Heart right ventricle (tissue), 16 donors: ENCODE measurements around the gene UHRF1. TPM values are rescaled to one million over a fixed set of nuclear protein-coding genes. Genes with fewer than 3 reads are reported as not detected.
A peak's percentile ranks its signal among the peaks of the same experiment; 100 is the strongest.

Source experiments
- ATAC-seq, 8 donors: fragments of 200-7000 bp; cut with Tn5 transposase; one replicate each; pipeline ENCODE4 v1.9.1; 2020; ENCODE audit warnings: mild to moderate bottlenecking in 8 of 8, moderate library complexity in 8 of 8, moderate number of reproducible peaks in 1 of 8
- DNase-seq, 2 donors: peaks; one replicate each; pipeline ENCODE4 v3.0.0-alpha.2; 2020
- H3K27ac ChIP-seq, 10 donors: fragments of 200-600 bp; sonication (generic) in 2 of 10; one replicate each; pipeline versions ENCODE4 v1.5.0 to v1.8.0; 2020 to 2022; ENCODE audit warnings: mild to moderate bottlenecking in 3 of 10
- H3K27me3 ChIP-seq, 7 donors: fragments of 200-600 bp; one replicate each; pipeline ENCODE4 v1.8.0; 2021 to 2022; ENCODE audit warnings: mild to moderate bottlenecking in 2 of 7
- H3K36me3 ChIP-seq, 9 donors: fragments of 200-600 bp; sonication (generic) in 1 of 9; one replicate each; pipeline versions ENCODE4 v1.5.0 to v1.8.0; 2020 to 2022; ENCODE audit warnings: mild to moderate bottlenecking in 2 of 9
- H3K4me1 ChIP-seq, 9 donors: fragments of 200-600 bp; sonication (generic) in 1 of 9; one replicate each; pipeline versions ENCODE4 v1.5.0 to v1.8.0; 2020 to 2022; ENCODE audit warnings: mild to moderate bottlenecking in 4 of 9
- H3K4me3 ChIP-seq, 10 donors: fragments of 200-600 bp; sonication (generic) in 2 of 10; one replicate each; pipeline versions ENCODE4 v1.5.0 to v1.8.0; 2020 to 2022; ENCODE audit warnings: mild to moderate bottlenecking in 7 of 10, moderate library complexity in 2 of 10
- H3K9me3 ChIP-seq, 11 donors: fragments of 200-600 bp in 10 of 11; sonication (generic) in 2 of 11; one replicate each; pipeline versions ENCODE4 v1.5.0 to v1.8.0; 2013 to 2022; ENCODE audit warnings: mild to moderate bottlenecking in 2 of 11, control low read depth in 1 of 11, moderate library complexity in 1 of 11
- CTCF ChIP-seq, 9 donors: fragments of 200-600 bp; sonication (generic) in 2 of 9; IDR thresholded peaks; one replicate each; pipeline versions ENCODE4 v1.5.0 to v1.8.0; 2021 to 2022; ENCODE audit warnings: antibody characterized with exemption in 9 of 9, mild to moderate bottlenecking in 5 of 9, moderate library complexity in 1 of 9
- WGBS, 2 donors: extraction: QIAGEN DNeasy Blood & Tissue Kit; methylation state at CpG; one replicate each; pipeline ENCODE4 v1.1.7; 2013; ENCODE audit warnings: inconsistent platforms in 1 of 2; 5-methylcytosine and 5-hydroxymethylcytosine counted together
- intact Hi-C, 10 donors: fragments of 100-400 bp; cut with DNase I; formaldehyde crosslinking; loops; one replicate each; pipeline versions ENCODE4 v1.11.1 to v1.14.2; 2022
- microRNA-seq, 2 donors: library from miRNA; unstranded; fragments of <30 nt; microRNA quantifications; one replicate each; pipeline ENCODE4 v1.2.0, GENCODE V29; 2021
- polyA plus RNA-seq, 2 donors: library from polyadenylated mRNA; stranded (reverse); fragments of 200-250 nt; gene quantifications; one replicate each; pipeline ENCODE4 v1.2.3, GENCODE V29; 2013
- total RNA-seq, 10 donors: library from RNA; stranded (reverse); fragmentation: NEBNext Ultra II Directional in 3 of 10; extraction: Animal tissue kit (Norgen Biotek cat#: 25700) in 3 of 10; gene quantifications; one replicate each; pipeline versions ENCODE4 v1.2.1 to v1.2.4, GENCODE V29; 2021 to 2023
- donor health status: Arrhythmogenic right ventricular cardiomyopathy.
- donor health status: ischemic (EF 13 %, LVEDD 7.1; RV severe dilation, severe dysfunction).
- donor health status: healthy with polysubstance abuse.
- donor health status: DM: no; HTN: yes; CAD: no.
- donor health status: DM: no; HTN: no; CAD: no.
- donor health status: ischemic (EF 25% LVEDD 6.9; RV normal size, moderate dysfunction).
- donor health status: ischemic (EF 25% LVEDD 5.7; RV mildly dilated, moderate dysfunction).
- donor health status: healthy.
- donor health status: DM: yes; HTN: yes; CAD: no.
- donor health status: Ischemic cardiomyopathy.
- donor health status: ischemic (EF 35%, LVEDD 5.7; RV mildly dilated, moderate dysfunction).
- donor health status: nonischemic (EF 11% LVEDD 7.7; RV severe dilation, severe dysfunction).
- donor health status: DM: yes; HTN: yes; CAD: no.
- donor health status: PGD.
- donor health status: ischemic (EF 29% LVEDD 5.4; RV normal size, mild dysfunction).
- donor health status: nonischemic (EF 23%, LVEDD 6.1; RV moderate dilation, normal function).

Gene UHRF1
- total and polyA plus RNA-seq, 12 donors: 0.35 to 6.2 (median 0.75) TPM

GRCh38 chr19:5003781-5004180 is 94.5 kb downstream of the UHRF1 start:
- DNase-seq: no peak
- no peak overlapping the region for H3K4me3 ChIP-seq
- H3K27ac ChIP-seq: no peak overlapping the region
- no peak for TF ChIP-seq CTCF (IDR thresholded peaks at IDR 0.05)
- WGBS, 2 donors: 93% methylated on average over 18 of the region's 18 CpGs
- ATAC-seq: no peak
- peaks cover 0 to 10% (median 4%) of the 10 kb centered on the region in 9 donors for H3K4me1 ChIP-seq
- peaks cover 0 to 11% (median 2%) of the 10 kb centered on the region in 11 donors for H3K9me3 ChIP-seq
- H3K36me3 ChIP-seq: peaks cover 0 to 10% (median 0%) of the 10 kb centered on the region in 9 donors
- intact Hi-C loops: no loop called here
- no peaks in the 10 kb centered on the region for H3K27me3 ChIP-seq

GRCh38 chr19:5005096-5005495 is 95.8 kb downstream of the UHRF1 start:
- H3K27ac ChIP-seq: no peak overlapping the region
- 84% methylated on average over 5 of the region's 5 CpGs for WGBS, 2 donors
- peaks cover 0 to 11% (median 2%) of the 10 kb centered on the region in 11 donors for H3K9me3 ChIP-seq
- no peak overlapping the region for H3K4me3 ChIP-seq
- H3K27me3 ChIP-seq: no peaks in the 10 kb centered on the region
- ATAC-seq (peak in 1 of 8 donors; percentile 19), DNase-seq (no peak)
- peaks cover 0 to 18% (median 4%) of the 10 kb centered on the region in 9 donors for H3K4me1 ChIP-seq
- intact Hi-C loops: no loop called here
- peaks cover 0 to 9% (median 0%) of the 10 kb centered on the region in 9 donors for H3K36me3 ChIP-seq
- no peak for TF ChIP-seq CTCF (IDR thresholded peaks at IDR 0.05)

- peak in 5 of 8 donors; percentile 23 to 61 (median 33) for ATAC-seq
- no peak overlapping the region for H3K27ac ChIP-seq
- 61 to 62% methylated on average over 10 of the region's 10 CpGs for WGBS, 2 donors
- H3K4me1 ChIP-seq: peaks cover 0 to 18% (median 4%) of the 10 kb centered on the region in 9 donors
- intact Hi-C loops: no loop called here
- no peak for TF ChIP-seq CTCF (IDR thresholded peaks at IDR 0.05)
- H3K4me3 ChIP-seq: no peak overlapping the region
- no peak for DNase-seq
- H3K27me3 ChIP-seq: no peaks in the 10 kb centered on the region
- peaks cover 0 to 11% (median 2%) of the 10 kb centered on the region in 11 donors for H3K9me3 ChIP-seq
- H3K36me3 ChIP-seq: peaks cover 0 to 9% (median 0%) of the 10 kb centered on the region in 9 donors
Measured at GRCh38 chr19:5006201-5006600, 96.9 kb downstream of the UHRF1 start.

- H3K27me3 ChIP-seq: no peaks in the 10 kb centered on the region
- peaks cover 0 to 24% (median 7%) of the 10 kb centered on the region in 9 donors for H3K4me1 ChIP-seq
- H3K4me3 ChIP-seq: no peak overlapping the region
- intact Hi-C loops: no loop called here
- no peak for ATAC-seq
- no peak overlapping the region for H3K27ac ChIP-seq
- no peak for TF ChIP-seq CTCF (IDR thresholded peaks at IDR 0.05)
- peaks cover 0 to 9% (median 0%) of the 10 kb centered on the region in 9 donors for H3K36me3 ChIP-seq
- 89 to 92% methylated on average over 13 of the region's 13 CpGs for WGBS, 2 donors
- H3K9me3 ChIP-seq: peaks cover 0 to 11% (median 2%) of the 10 kb centered on the region in 11 donors
- DNase-seq: no peak
Measured at GRCh38 chr19:5006821-5007220, 97.5 kb downstream of the UHRF1 start.

Small RNAs within 50 kb of the gene (microRNA-seq; reads per million reads assigned to microRNA genes)
- 0 reads per million in 2 donors for gene MIR4747

Other genes starting within 250 kb of the UHRF1 start
- 10 to 100 TPM; 14.2 to 48.5 (median 21.1) TPM for gene MYDGF, start 239.2 kb upstream of the UHRF1 start, total RNA-seq
- 100 to 1,000 TPM in 1 of 2 donors, 10 to 100 TPM in 1; 28.2 to 211 TPM for gene MYDGF, start 239.2 kb upstream of the UHRF1 start, polyA plus RNA-seq
- gene DPP9, start 185.7 kb upstream of the UHRF1 start, total RNA-seq: 10 to 100 TPM; 34.2 to 52.2 (median 45.0) TPM
- gene DPP9, start 185.7 kb upstream of the UHRF1 start, polyA plus RNA-seq: 10 to 100 TPM; 34.0 to 42.2 TPM
- gene FEM1A, start 117.8 kb upstream of the UHRF1 start, total RNA-seq: 10 to 100 TPM; 36.5 to 51.6 (median 48.1) TPM
- 10 to 100 TPM; 14.4 to 17.3 TPM for gene FEM1A, start 117.8 kb upstream of the UHRF1 start, polyA plus RNA-seq
- gene TICAM1, start 77.8 kb upstream of the UHRF1 start, total RNA-seq: 10 to 100 TPM in 1 of 10 donors, 1 to 10 TPM in 9; 4.5 to 11.1 (median 6.9) TPM
- gene TICAM1, start 77.8 kb upstream of the UHRF1 start, polyA plus RNA-seq: 1 to 10 TPM; 6.3 to 6.4 TPM
- 10 to 100 TPM; 16.3 to 52.9 (median 26.0) TPM for gene PLIN3, start 41.8 kb upstream of the UHRF1 start, total RNA-seq
- 10 to 100 TPM in 1 of 2 donors, 1 to 10 TPM in 1; 7.2 to 47.0 TPM for gene PLIN3, start 41.8 kb upstream of the UHRF1 start, polyA plus RNA-seq
- gene ARRDC5, start 6.6 kb upstream of the UHRF1 start, total RNA-seq: under 1 TPM in 1 of 10 donors, not detected in 9; 0.21 TPM
- gene ARRDC5, start 6.6 kb upstream of the UHRF1 start, polyA plus RNA-seq: under 1 TPM in 1 of 2 donors, not detected in 1; 0.01 TPM
- gene KDM4B, start 59.6 kb downstream of the UHRF1 start, total RNA-seq: 10 to 100 TPM; 21.4 to 35.8 (median 30.3) TPM
- gene KDM4B, start 59.6 kb downstream of the UHRF1 start, polyA plus RNA-seq: 10 to 100 TPM; 12.4 to 34.4 TPM